GM21576 (cell line): ENCODE data around the gene LMOD2.

Source experiments
- ATAC-seq: cut with Tn5 transposase; IDR thresholded peaks from one replicate; pipeline ENCODE4 v1.9.1; 2021; ENCODE audit warnings: mild to moderate bottlenecking, moderate library complexity; ENCODE audit not compliant: unreplicated experiment

Gene LMOD2

DNA sequence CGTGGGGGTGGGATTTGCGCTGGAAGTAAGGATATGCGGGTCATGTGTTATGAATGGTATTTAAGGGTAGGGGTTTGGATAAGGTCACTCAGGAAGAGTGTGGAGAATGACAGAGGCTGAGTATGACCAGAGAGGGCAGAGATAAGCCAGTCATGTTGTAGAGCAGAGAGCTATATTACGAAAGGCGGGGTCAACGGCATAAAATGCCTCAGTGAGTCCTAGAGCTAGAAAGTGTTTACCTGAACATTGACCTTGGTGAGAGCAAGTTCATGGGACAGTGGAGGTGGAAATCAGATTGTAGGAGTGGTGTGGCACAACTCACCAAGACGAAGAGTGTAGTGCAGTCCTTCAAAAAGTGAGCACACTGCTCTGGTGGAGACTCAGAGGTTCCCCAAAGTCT lies 13.8 kb downstream of the LMOD2 start:
- ATAC-seq: no peak

GRCh38 chr7:123673137-123673732 lies 17.6 kb downstream of the LMOD2 start:
- ATAC-seq: no peak

DNA sequence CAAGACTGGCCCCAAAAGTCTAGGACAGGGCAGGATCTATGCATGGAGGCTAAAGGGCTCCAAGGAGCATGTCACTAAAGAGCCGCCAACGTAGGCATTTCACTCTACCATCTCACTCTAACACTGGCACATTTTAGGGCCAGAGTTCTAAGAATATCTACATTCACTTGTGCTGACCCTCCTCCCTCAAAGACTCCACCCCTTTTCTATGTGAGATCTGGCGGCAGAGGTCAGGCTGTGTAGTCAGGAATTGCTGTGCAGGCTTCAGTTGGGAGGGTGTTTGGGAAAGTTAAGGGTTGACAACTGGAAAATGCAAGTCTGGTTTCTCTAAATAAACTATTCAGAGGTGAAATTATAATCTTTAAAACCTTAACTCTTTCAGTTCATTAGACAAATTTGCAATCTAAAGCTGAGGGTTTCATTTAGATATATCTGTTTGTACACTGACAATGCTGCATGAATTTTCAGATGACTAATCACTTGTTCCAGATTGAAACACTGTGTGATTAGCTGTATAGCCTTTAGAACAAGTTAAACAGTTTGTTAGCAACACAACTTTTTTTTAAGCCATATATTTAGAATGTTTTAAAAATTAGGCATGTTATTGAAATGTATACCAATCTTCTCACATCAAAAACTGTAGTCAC lies 18.2 kb downstream of the LMOD2 start:
- ATAC-seq: no peak

GRCh38 chr7:123674399-123675180 lies 18.9 kb downstream of the LMOD2 start:
- no peak for ATAC-seq

GRCh38 chr7:123675181-123675473 lies 19.5 kb downstream of the LMOD2 start:
- ATAC-seq: no peak

DNA sequence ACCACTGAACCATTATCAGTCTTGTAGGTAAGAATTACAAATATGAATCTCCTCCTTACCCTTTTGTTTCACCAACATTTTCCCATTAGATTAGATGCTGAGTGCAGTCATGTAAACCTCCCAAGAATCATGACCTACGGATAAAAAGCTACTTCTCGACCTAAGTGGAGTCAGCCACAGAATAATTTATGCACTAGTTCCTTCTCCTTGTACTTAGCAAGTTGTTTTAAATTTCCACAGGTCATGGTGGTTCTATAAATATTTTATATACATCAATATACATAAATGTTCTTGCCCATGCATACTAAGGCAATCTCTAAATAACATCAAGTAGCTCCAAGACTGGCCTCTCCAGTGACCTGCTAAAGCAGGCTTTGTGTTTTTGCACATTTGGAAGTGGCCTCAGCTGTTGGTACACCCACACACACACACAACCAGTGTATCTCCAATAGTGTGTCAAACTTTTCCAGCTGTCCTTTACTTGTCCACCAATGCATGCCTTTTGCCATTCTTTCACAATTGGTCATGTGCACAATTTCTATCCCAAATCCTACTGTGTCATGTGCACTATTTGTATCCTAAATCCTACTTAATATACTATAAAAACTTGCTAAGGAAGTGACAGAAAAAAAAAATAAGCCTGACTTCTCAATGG lies 21.5 kb downstream of the LMOD2 start:
- no peak for ATAC-seq

DNA sequence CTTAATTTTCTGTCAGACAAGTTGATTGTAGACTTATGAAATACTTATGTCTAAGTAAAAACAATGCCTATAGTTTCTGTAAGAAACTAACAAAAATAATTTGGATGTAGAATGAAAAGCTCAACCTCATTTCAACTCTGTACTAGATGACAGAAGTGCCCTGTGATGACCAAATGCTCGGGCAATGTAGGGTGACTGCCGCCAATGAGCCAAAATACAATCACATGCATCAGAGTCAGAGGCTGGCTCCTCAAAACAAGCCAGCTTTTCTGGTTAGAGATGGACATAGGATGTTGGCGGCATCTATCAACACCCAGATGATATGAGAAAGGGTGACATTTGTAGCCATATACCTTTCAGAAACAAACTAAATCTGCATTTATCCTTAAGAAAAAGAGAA lies 23.9 kb downstream of the LMOD2 start:
- no peak for ATAC-seq

- ATAC-seq: no peak
Measured at GRCh38 chr7:123680580-123680979, 24.9 kb downstream of the LMOD2 start.

DNA sequence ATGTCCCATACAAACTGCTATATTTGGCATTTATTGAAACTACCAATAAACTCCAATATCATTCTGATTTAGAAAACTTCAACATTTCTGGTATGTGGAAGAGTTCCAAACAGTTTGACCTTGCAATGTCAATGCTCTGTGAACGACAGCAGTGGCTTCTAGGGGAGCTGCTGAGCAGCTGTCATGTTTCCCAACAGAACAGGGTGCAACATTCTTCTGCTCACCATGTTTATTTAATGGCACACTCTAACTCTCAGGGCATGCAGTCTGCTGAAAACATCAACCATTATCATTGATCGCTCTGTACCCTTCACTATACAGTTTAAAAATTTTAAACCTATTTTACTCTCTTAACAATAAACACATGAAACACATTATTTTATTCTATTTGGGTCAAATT lies 25.9 kb downstream of the LMOD2 start:
- ATAC-seq: no peak

DNA sequence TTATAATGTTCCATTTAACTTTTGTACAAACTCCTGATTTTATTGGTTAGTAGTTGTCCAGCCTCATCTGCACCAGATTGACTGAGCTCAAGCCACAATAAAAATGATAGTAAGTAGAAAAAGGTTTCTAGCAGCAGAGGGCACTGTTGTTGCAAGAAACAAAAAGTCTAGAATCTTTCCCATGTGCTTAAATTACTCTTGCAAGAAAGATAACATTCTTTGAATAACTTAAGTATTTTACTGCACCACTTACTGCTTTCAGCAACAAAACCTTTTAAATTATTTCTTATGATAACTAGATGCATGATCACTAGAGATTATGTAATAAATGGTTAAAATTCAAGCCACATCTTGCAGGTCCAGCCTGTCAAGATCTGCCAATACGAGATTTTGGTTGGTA lies 27.0 kb downstream of the LMOD2 start:
- peak; percentile 59 for ATAC-seq

DNA sequence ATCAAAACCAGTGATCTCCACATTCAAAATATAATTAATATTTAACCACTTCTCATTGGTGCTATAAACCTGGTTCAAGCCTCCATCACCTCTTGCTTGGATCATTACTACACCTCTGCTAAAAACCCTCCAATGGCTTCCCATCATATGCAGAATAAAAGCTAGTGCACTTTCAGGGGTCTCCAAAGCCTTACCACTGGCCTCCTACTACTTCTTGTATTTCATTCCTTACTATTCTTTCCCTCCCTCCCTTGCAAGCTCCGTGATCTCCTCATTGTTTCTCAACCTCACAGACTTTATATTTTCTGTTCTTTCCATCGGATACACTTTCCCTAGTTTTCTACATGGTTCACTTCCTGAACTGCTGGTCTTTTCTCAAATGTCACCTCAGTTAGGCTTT lies 31.5 kb downstream of the LMOD2 start:
- ATAC-seq: no peak

DNA sequence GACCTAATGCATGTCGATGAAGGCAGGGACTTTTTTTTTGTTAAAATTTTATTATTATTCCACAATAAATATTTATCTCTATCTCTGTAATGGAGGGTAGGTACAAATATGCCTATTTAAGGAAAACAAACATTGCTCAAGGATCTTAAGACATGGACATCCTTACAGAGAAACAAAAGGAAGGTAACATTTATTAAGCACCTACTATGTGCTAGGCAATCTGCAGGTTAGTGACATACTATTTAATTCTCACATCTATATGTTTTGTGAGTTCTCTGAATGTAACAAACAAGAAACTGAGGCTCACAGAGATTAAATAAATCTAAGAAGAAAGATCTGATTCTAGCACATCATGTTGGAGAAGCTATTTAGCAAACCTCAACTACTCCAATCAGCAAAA lies 32.1 kb downstream of the LMOD2 start:
- no peak for ATAC-seq

GRCh38 chr7:123689250-123689649 lies 33.6 kb downstream of the LMOD2 start:
- ATAC-seq: no peak

- ATAC-seq: no peak
Measured at GRCh38 chr7:123690550-123690949, 34.9 kb downstream of the LMOD2 start.

GRCh38 chr7:123692471-123692877 lies 36.8 kb downstream of the LMOD2 start:
- ATAC-seq: no peak

GRCh38 chr7:123695944-123696677 lies 40.4 kb downstream of the LMOD2 start:
- ATAC-seq: no peak

DNA sequence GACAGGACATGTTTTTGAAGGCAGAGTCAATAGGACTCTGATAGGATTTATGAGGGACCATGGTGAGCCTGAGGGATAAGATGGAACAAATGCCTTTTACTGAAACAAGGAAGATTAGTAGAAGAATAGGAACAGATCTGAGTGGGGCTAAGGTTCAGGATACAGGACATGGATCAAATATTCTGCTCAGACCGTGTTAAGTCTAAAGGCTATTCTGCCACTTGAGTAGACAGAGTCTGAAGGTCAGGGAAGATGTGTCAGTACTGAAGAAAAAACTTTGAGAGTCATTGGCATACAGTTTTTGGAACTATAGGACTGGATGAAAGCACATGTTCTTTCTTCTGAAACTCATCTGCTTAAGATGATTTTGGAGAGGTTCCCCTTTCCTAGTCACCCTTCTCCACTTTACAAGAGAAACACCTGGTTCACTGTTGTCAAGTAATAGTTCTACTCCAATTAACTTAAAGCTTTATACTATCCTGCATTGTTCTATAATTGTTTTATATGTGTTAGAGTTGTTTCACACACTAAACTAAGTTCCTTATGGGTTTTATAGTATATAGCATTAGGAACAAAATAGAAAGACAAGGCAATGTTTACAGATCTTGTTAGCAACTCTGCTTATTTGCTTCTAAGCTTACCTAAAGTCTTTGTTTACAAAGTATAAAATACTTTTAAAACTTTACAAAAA lies 49.7 kb downstream of the LMOD2 start:
- ATAC-seq: no peak

GRCh38 chr7:123709525-123709924 lies 53.9 kb downstream of the LMOD2 start:
- no peak for ATAC-seq

DNA sequence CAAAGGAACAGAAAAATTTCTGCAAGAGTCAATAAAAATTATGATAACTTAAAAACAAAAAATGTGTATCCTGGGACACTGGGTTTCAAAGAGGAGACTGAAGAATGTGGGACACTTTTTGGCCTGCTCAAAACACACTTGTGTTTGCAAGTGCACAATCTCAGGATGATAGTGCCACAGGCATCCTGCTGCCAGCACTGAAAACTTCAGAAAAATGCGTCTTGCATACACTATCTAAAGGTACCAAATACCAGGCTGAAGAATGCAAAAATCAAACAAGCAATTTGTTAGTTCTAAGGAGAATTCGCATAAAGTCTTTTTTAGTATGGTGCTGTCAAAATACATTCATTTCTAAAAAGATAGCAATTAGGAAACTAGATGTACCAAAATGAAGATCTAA lies 55.0 kb downstream of the LMOD2 start:
- no peak for ATAC-seq

DNA sequence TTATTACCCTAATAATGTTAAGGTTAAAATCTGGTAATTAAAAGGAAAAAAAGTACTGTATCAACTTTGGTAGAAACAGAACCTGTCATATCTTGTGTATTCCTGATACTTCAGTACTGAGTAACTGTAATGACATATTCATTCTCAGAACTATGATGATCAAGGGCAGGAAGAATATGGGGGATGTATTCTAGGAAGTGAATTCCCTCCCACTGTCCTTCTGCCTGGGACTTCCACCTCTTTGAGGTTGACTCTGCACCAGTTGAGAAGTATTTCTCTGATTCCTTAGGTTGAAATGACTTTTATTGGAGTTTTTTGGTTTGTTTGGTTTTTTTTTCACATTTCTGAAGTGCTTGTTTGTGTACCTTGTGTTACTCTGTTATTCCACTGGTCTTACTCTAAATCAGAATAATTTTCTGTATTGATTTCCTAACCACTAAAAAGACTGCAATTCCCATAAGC lies 56.2 kb downstream of the LMOD2 start:
- ATAC-seq: no peak

DNA sequence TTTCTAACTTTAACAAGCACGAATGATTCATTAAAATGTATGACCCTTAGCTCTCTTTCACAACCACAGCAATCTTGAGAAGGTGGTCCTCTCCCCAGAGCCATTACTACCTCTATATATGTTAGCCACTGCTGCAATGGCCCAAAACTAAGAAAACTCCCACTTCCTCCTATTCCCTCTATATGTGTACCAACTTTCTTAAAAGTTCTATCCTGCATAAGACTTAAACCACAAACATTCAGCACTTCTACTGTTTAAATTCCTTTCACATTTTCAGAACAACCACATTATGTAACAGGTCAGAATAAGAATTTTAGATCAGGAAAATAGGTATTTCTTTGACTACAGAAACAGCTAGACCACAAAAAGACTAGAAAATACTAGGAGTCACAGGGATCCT lies 57.0 kb downstream of the LMOD2 start:
- no peak for ATAC-seq
